ENCODE data around the gene GAREM1.
"Not testable (repeated sequence)": the region's sequence is repeated elsewhere in the genome, so short reads cannot be mapped to it uniquely, and the experiment has no call there.

Gene GAREM1

DNA sequence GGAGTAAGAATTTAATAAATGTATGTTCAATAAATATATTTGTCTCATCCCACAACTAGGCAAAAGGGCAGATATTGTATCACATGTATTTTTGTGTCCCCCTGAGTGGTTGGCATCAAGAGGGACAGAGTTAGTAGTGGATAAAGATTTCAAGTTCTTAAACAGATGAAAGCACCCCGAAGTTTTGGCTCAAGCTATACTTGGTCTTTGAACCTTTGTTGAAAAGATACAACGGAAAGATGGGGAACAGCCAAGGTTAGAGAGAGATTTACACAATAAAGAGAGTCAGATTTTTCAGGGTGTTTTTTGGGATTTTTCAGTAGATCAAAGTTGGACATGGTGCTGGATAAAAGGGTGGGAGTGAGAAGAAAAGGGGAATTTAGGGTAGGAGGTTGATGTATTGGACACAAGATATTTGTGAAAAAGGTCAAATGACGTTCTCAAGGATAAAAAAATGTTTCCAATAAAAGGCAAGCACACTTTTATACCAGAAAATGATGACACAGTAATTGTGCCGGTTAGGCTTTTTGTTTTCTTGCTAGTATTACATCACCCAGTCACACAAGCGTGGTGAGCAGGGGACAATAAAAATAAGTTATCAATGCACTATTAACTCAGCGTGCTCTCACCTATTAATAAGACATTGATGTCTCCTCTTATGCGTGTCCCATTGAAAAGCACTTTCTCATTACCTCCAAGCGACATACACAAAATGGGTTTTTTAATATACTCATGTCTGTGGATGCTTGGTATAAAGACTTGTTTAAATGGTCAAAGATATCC is 221.3 kb downstream of the GAREM1 start:
- FAIRE-seq = no peak

DNA sequence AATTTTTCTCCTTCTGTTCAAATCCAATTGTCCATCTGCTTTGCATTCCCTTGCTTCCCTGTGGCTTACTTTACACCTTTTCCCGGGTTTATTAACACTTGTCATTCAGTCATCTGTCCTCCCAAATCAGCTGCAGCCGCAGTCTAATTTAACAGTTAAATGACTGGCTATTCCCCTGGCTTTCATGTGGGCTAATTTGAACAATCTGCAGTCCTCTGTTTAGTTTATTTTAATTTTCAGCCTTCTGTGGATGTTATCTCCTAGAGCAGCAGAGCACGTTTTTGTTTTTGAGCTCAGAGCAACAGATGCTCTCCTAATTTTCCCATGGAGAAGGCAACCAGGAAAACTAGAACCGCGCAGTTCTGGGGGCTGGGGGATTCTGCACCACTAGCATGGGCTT is 225.8 kb downstream of the GAREM1 start:
- no peak for FAIRE-seq

DNA sequence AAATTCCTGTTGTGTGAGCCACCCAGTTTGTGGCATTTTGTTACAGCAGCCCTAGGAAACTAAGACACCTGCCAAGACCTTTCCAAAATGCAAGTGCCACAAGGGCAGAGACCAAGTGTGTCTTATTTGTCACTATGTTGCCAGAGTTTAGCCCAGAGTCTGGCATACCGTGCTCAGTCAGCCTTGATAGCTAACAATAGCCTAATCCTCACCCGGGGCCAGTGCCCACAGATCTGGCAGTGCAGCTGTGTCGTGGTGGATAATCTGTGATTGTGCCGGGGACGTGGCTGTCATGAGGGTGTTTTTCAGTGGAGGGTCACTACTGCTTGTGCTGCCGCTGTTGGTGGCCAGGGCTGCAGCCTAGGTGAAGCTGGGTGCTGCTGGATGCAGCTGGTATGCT is 227.3 kb downstream of the GAREM1 start:
- FAIRE-seq = no peak

DNA sequence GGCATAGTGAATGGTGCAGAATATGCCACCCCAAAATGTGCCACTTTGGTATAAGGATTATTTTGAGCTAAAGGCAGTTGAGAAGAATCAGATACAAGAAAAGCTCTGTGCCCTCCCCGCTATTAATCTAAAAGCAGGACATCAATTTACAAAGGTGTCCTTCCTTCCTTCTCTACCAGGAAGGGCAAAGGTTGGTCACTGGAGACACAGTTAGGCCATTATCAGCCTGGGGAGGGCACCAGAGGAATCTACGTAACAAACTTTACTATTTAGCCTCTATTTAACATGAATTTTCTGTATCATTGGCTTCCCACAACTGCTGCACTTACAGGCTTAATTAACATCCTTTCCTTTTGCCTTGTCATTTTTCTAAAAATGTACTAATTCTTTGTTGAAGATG is 228.3 kb downstream of the GAREM1 start:
- FAIRE-seq = no peak

DNA sequence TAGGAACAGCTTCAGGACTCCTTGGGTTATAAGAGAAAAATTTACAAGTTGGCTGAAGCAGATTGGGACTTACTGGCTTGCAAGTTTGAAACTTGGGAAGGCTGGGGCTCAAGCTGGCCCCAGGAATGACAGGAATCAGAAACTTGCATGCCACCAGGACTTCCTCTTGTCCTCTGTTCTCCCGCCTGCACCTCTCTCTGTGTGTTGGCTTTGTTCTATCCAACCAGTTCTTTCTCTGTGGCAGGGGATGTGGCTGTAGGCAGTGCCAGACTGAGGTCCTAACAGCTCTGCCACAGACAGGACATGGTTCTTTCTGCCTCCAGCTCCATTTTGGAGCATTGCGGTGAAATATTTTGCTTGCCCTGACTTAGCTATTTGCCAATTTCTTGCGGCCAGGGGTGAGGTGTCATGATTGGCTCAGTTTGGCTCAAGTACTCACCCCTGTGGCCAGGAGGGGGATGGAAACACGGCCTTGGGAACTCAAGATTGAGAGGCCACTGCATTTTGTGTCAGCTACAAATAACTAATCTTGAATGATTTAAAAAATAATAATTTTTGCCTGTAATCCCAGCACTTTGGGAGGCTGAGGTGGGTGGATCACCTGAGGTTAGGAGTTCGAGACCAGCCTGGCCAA is 231.9 kb downstream of the GAREM1 start:
- no peak for FAIRE-seq

DNA sequence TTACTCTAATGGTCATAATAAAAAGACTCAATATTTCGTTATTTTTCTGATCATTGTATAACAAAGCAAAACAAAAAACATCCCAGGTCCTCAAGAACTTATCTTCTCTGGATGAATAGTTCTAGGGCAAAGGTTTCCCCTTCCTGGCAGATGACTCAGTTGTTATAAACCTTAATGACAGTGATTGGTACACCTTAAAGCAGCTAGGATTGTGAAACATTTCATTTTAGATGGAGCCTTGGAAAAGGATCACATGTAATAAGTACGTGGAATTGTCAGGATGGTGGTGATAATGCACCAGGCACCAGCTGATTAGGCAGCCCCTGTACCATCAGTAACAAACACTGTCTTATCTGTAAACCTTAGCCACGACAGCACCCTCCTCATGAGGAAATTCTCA is 233.6 kb downstream of the GAREM1 start:
- FAIRE-seq = no peak

DNA sequence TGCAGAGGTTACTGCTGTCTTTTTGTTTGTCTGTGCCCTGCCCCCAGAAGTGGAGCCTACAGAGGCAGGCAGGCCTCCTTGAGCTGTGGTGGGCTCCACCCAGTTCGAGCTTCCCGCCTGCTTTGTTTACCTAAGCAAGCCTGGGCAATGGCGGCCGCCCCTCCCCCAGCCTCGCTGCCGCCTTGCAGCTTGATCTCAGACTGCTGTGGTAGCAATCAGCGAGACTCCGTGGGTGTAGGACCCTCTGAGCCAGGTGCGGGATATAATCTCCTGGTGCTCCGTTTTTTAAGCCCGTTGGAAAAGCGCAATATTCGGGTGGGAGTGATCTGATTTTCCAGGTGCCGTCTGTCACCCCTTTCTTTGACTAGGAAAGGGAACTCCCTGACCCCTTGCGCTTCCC is 237.3 kb downstream of the GAREM1 start:
- not testable (repeated sequence) for FAIRE-seq

DNA sequence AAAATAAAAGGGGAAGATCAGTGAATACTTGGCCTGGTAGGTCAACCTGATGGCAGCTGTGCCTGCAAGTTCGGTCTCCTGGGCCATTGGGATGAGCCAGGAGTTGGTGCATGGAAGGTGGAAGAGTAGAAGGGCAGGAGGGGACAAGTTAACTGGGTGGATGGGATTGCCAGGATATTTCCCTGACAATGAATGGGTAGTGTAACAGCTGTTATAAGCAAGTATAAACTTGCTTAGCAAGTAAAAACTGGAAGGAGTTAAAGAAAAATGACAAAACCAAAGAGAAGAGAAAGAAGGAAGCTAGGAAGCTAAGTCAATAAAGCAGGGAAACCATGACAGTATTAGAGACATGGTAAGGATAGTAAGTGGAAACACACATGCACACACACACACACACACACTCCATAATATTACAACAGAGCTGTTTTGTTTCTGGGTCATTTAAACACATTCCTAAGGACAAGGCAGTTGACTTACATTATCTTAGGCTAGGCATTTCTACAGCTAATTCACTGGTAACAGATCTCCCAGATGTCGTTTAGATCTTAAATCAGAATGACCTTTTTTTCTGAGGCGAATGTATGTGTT is 251.2 kb downstream of the GAREM1 start:
- FAIRE-seq = no peak

DNA sequence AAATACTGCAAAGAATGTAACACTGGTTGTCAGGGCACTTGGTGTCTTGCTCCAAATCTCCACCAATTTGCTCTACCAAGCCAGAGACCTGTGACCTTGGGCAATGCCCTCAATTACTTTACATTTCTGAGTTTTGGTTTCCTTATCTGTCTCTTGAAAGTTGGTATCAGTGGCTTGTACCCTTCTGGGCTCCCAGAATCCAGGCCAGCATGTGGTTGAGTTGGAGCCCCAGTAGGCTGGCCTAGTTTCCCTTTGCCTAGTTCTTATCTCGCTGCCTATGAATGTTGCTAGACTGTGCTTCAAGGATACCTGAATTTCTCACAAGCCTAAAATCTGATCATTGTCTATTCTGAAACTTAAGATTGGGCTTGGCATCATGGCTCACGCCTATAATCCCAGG is 254.3 kb downstream of the GAREM1 start:
- no peak for FAIRE-seq

DNA sequence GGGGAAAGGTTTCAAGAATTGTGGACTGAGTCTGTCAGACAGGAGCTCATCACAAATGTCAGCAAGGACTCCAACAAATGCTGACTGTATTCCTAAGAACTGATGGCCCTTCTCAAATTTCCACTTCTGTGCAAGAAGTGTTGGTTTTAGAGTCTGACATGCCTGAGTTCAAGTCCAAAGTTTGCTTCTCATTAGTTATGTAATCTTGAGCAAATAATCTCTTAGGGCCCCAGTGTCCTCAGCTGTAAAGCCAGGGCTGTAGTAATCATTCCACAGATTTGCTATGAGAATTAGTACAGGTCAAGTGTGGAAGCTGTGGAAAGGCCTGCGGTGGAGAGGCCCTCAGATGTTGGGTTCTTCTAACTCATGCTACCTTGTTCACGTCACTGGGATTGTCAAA is 257.0 kb downstream of the GAREM1 start:
- no peak for FAIRE-seq

Measured in colon (tissue), 2 donors.